Heart left ventricle (tissue), 16 donors: Measurements from ENCODE around the gene SFMBT2. TPM values are rescaled to one million over a fixed set of nuclear protein-coding genes. Genes with fewer than 3 reads are reported as not detected.

Experiments
- ATAC-seq, 4 donors: fragments of 200-7000 bp; cut with Tn5 transposase; one replicate each; pipeline ENCODE4 v1.9.1; 2020 to 2022; ENCODE audit warnings: moderate library complexity in 4 of 4, mild to moderate bottlenecking in 3 of 4, moderate number of reproducible peaks in 1 of 4
- DNase-seq, 5 donors: peaks; one replicate each; pipeline ENCODE4 v3.0.0-alpha.2; 2020
- H3K27ac ChIP-seq, 12 donors: fragments of 200-600 bp; sonication (generic) in 4 of 12; one replicate each; pipeline versions ENCODE4 v1.5.0 to v1.8.0; 2016 to 2022; ENCODE audit warnings: mild to moderate bottlenecking in 2 of 12
- H3K27me3 ChIP-seq, 9 donors: fragments of 200-600 bp; sonication (generic) in 2 of 9; one replicate each; pipeline versions ENCODE4 v1.5.1 to v1.8.0; 2016 to 2022; ENCODE audit warnings: mild to moderate bottlenecking in 3 of 9
- H3K36me3 ChIP-seq, 9 donors: fragments of 200-600 bp; sonication (generic) in 2 of 9; one replicate each; pipeline versions ENCODE4 v1.5.0 to v1.8.0; 2018 to 2022; ENCODE audit warnings: mild to moderate bottlenecking in 2 of 9
- H3K4me1 ChIP-seq, 12 donors: fragments of 200-600 bp; sonication (generic) in 4 of 12; one replicate each; pipeline versions ENCODE4 v1.5.0 to v1.8.0; 2016 to 2022; ENCODE audit warnings: mild to moderate bottlenecking in 3 of 12
- H3K4me3 ChIP-seq, 12 donors: fragments of 200-600 bp; sonication (generic) in 4 of 12; one replicate each; pipeline versions ENCODE4 v1.5.0 to v1.8.0; 2017 to 2022; ENCODE audit warnings: mild to moderate bottlenecking in 9 of 12, moderate library complexity in 4 of 12
- H3K9me3 ChIP-seq, 12 donors: fragments of 200-600 bp; sonication (generic) in 4 of 12; one replicate each; pipeline versions ENCODE4 v1.5.0 to v1.8.0; 2016 to 2022; ENCODE audit warnings: mild to moderate bottlenecking in 1 of 12
- POLR2A ChIP-seq, 2 donors: fragments of 450-650 bp; IDR thresholded peaks; one replicate each; pipeline ENCODE4 v1.6.1; 2017; ENCODE audit warnings: antibody characterized with exemption in 2 of 2, mild to moderate bottlenecking in 2 of 2, moderate library complexity in 2 of 2
- WGBS, 4 donors: extraction: QIAGEN DNeasy Blood & Tissue Kit in 2 of 4; methylation state at CpG; one replicate each; pipeline versions ENCODE4 v1.1.5 to v1.1.7; 2013 to 2018; 5-methylcytosine and 5-hydroxymethylcytosine counted together
- intact Hi-C, 10 donors: fragments of 100-400 bp; cut with DNase I; formaldehyde crosslinking; loops; one replicate each; pipeline versions ENCODE4 v1.11.1 to v1.14.2; 2022
- polyA plus RNA-seq, 2 donors: library from polyadenylated mRNA; stranded (reverse); fragments of 200-250 nt; gene quantifications; one replicate each; pipeline ENCODE4 v1.2.3, GENCODE V29; 2013
- total RNA-seq, 9 donors: library from RNA; depleted of rRNA in 2 of 9; stranded (reverse); fragments of >200 nt in 2 of 9; fragmentation: NEBNext Ultra II Directional in 3 of 9; extraction: Animal tissue kit (Norgen Biotek cat#: 25700) in 3 of 9; gene quantifications; one replicate each; pipeline versions ENCODE4 v1.1.0 to v1.2.4, GENCODE V29; 2016 to 2023
- TF ChIP-seq, protein P1 (sequence below), 12 donors: fragments of 200-600 bp; sonication (generic) in 4 of 12; IDR thresholded peaks; one replicate each; pipeline versions ENCODE4 v1.5.0 to v1.8.0; 2018 to 2022; ENCODE audit warnings: antibody characterized with exemption in 12 of 12, mild to moderate bottlenecking in 5 of 12
- donor health status: ischemic (EF 13 %, LVEDD 7.1; RV severe dilation, severe dysfunction).
- donor health status: healthy with polysubstance abuse.
- donor health status: DM: no; HTN: yes; CAD: no.
- donor health status: DM: no; HTN: no; CAD: no.
- donor health status: ischemic (EF 25% LVEDD 6.9; RV normal size, moderate dysfunction).
- donor health status: ischemic (EF 25% LVEDD 5.7; RV mildly dilated, moderate dysfunction).
- donor health status: healthy.
- donor health status: DM: yes; HTN: yes; CAD: no.
- donor health status: ischemic (EF 35%, LVEDD 5.7; RV mildly dilated, moderate dysfunction).
- donor health status: nonischemic (EF 11% LVEDD 7.7; RV severe dilation, severe dysfunction).
- donor health status: DM: yes; HTN: yes; CAD: no.
- donor health status: PGD.
- donor health status: ischemic (EF 29% LVEDD 5.4; RV normal size, mild dysfunction).
- donor health status: nonischemic (EF 23%, LVEDD 6.1; RV moderate dilation, normal function).

Gene SFMBT2
- total and polyA plus RNA-seq, 11 donors: 2.6 to 25.8 (median 9.6) TPM

GRCh38 chr10:7111089-7111488, 299.7 kb downstream of the SFMBT2 start:
- DNase-seq (no peak), ATAC-seq (no peak)
- no peak overlapping the region for H3K4me3 ChIP-seq
- intact Hi-C loops: no loop called here
- no peaks in the 10 kb centered on the region for H3K36me3 ChIP-seq
- H3K4me1 ChIP-seq: no peaks in the 10 kb centered on the region
- WGBS, 4 donors: 94 to 99% (median 97%) methylated on average over 3 of the region's 3 CpGs
- TF ChIP-seq, protein P1, sequence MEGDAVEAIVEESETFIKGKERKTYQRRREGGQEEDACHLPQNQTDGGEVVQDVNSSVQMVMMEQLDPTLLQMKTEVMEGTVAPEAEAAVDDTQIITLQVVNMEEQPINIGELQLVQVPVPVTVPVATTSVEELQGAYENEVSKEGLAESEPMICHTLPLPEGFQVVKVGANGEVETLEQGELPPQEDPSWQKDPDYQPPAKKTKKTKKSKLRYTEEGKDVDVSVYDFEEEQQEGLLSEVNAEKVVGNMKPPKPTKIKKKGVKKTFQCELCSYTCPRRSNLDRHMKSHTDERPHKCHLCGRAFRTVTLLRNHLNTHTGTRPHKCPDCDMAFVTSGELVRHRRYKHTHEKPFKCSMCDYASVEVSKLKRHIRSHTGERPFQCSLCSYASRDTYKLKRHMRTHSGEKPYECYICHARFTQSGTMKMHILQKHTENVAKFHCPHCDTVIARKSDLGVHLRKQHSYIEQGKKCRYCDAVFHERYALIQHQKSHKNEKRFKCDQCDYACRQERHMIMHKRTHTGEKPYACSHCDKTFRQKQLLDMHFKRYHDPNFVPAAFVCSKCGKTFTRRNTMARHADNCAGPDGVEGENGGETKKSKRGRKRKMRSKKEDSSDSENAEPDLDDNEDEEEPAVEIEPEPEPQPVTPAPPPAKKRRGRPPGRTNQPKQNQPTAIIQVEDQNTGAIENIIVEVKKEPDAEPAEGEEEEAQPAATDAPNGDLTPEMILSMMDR (IDR thresholded peaks at IDR 0.05): no peak
- TF ChIP-seq POLR2A (IDR thresholded peaks at IDR 0.05): no peak
- no peak overlapping the region for H3K27ac ChIP-seq
- peaks cover 0 to 7% (median 0%) of the 10 kb centered on the region in 9 donors for H3K27me3 ChIP-seq
- peaks cover 0 to 4% (median 0%) of the 10 kb centered on the region in 12 donors for H3K9me3 ChIP-seq
